HT1080 (cell line): ENCODE measurements around the gene NTNG2. TPM values are rescaled to one million over a fixed set of nuclear protein-coding genes. Genes with fewer than 3 reads are reported as not detected.

Source experiments
- DNase-seq: peaks from one replicate; pipeline ENCODE4 v3.0.0-alpha.2; 2015; ENCODE audit warnings: low read depth
- total RNA-seq: library from RNA; depleted of rRNA; stranded (reverse); fragments of >200 nt; shearing (Covaris generic); gene quantifications from 2 replicates; pipeline ENCODE4 v1.2.3, GENCODE V29; 2014

The NTNG2 gene
- total RNA-seq, 1 experiment from 2014 or later = 2.6 TPM

- no peak for DNase-seq
Observed at GRCh38 chr9:132146039-132146438, 15.8 kb upstream of the NTNG2 start.

- DNase-seq = no peak
Observed at GRCh38 chr9:132146575-132146974, 15.3 kb upstream of the NTNG2 start.

- no peak for DNase-seq
Observed at GRCh38 chr9:132147331-132147730, 14.5 kb upstream of the NTNG2 start.

GRCh38 chr9:132147839-132148238, 14.0 kb upstream of the NTNG2 start:
- no peak for DNase-seq

- no peak for DNase-seq
Observed at GRCh38 chr9:132150256-132150655, 11.6 kb upstream of the NTNG2 start.

- DNase-seq = no peak
Observed at GRCh38 chr9:132151118-132151517, 10.7 kb upstream of the NTNG2 start.

GRCh38 chr9:132152231-132152630, 9.6 kb upstream of the NTNG2 start:
- DNase-seq = no peak

GRCh38 chr9:132154863-132155567, 6.8 kb upstream of the NTNG2 start:
- no peak for DNase-seq

GRCh38 chr9:132155568-132155895, 6.3 kb upstream of the NTNG2 start:
- DNase-seq = no peak

- DNase-seq = no peak
Observed at GRCh38 chr9:132156262-132156661, 5.6 kb upstream of the NTNG2 start.

- DNase-seq = no peak
Observed at GRCh38 chr9:132157347-132158116, 4.3 kb upstream of the NTNG2 start.

GRCh38 chr9:132160802-132161742, 786 bp upstream of the NTNG2 start:
- DNase-seq = peak; percentile 69

- DNase-seq = no peak
Observed at GRCh38 chr9:132162764-132163456, 1.1 kb downstream of the NTNG2 start.

GRCh38 chr9:132163457-132163875, 1.6 kb downstream of the NTNG2 start:
- no peak for DNase-seq

GRCh38 chr9:132163876-132164603, 2.2 kb downstream of the NTNG2 start:
- DNase-seq = no peak

- no peak for DNase-seq
Observed at GRCh38 chr9:132164604-132165362, 2.9 kb downstream of the NTNG2 start.

GRCh38 chr9:132166599-132166998, 4.7 kb downstream of the NTNG2 start:
- no peak for DNase-seq

- no peak for DNase-seq
Observed at GRCh38 chr9:132167192-132167591, 5.3 kb downstream of the NTNG2 start.

GRCh38 chr9:132168347-132168746, 6.5 kb downstream of the NTNG2 start:
- DNase-seq = no peak

- DNase-seq = no peak
Observed at GRCh38 chr9:132168851-132169250, 7.0 kb downstream of the NTNG2 start.
